Measurements from ENCODE around the gene SPTBN4. TPM values are rescaled to one million over a fixed set of nuclear protein-coding genes. Genes with fewer than 3 reads are reported as not detected.
"Not testable (repeated sequence)": the region's sequence is repeated elsewhere in the genome, so short reads cannot be mapped to it uniquely, and the experiment has no call there.

The SPTBN4 gene
- polyA plus RNA-seq, 1 of the 3 experiments (the other 2 are of a cell fraction), result 3.1 TPM

- Histone ChIP-seq H3F3A (replicated peaks; ENCODE audit: insufficient read depth) (peaks cover 14% of the 10 kb centered on the region), H3K4me3 (ENCODE audit: low read depth in 2 of 2, low read length in 1 of 2) (no peak overlapping the region), H3K36me3 (replicated peaks in 1 of 2; ENCODE audit: control insufficient read depth in 1 of 2, insufficient read depth in 2 of 2, low read length in 1 of 2) (no peaks in the 10 kb centered on the region), H3K9me2 (no peaks in the 10 kb centered on the region), H3K4me2 (no peak overlapping the region), H3K27me3 (ENCODE audit: insufficient read depth) (no peaks in the 10 kb centered on the region), H2AFZ (ENCODE audit: low read depth) (no peak overlapping the region), H3K27ac (ENCODE audit: low read depth in 2 of 2, low read length in 1 of 2) (no peak overlapping the region), H3K9ac (no peak overlapping the region), H3K4me1 (ENCODE audit: control insufficient read depth in 1 of 2, insufficient read depth in 2 of 2, low read depth in 1 of 2, low read length in 1 of 2) (peaks cover 5 to 17% of the 10 kb centered on the region in 2 experiments; a peak in 3 of 4 replicates), H3K9me3 (no peaks in the 10 kb centered on the region), H3K79me2 (ENCODE audit: insufficient read depth) (no peaks in the 10 kb centered on the region; the same call in 1 of the 2 replicates), H4K20me1 (ENCODE audit: insufficient read depth) (no peaks in the 10 kb centered on the region)
- DNase-seq, result no peak
- 77% methylated on average over 7 of the region's 7 CpGs for WGBS (ENCODE audit: low lambda C conversion rate)
- ChIA-PET CTCF (interaction anchor here (0.6 to 1.7 kb wide), 3 partner anchors 44 to 140 kb away, joined by 3 read pairs; partner anchors contain the start of gene LTBP4), POLR2A (no interaction called here)
- TF ChIP-seq TEAD4 (IDR thresholded peaks at IDR 0.05; ENCODE audit: borderline replicate concordance, insufficient read depth), result no peak
Measured at GRCh38 chr19:40461669-40462221, 5.1 kb upstream of the SPTBN4 start.

GRCh38 chr19:40463587-40464037, 3.2 kb upstream of the SPTBN4 start:
- POLR2A ChIA-PET, result interaction anchor here (1.0 kb wide), 1 partner anchor 158 kb away, joined by 4 read pairs; no protein-coding TSS in a partner anchor
- H3K27ac ChIP-seq (ENCODE audit: low read depth in 2 of 2, low read length in 1 of 2), result not testable (repeated sequence)

GRCh38 chr19:40464059-40465024, 2.5 kb upstream of the SPTBN4 start:
- Histone ChIP-seq H3K4me3 (ENCODE audit: low read depth in 2 of 2, low read length in 1 of 2) (peak overlapping the region; percentile 61 to 79; a peak in 3 of 4 replicates), H3K27ac (ENCODE audit: low read depth in 2 of 2, low read length in 1 of 2) (peak overlapping the region in 1 of 2 experiments; percentile 79; a peak in 2 of 4 replicates), H3K79me2 (ENCODE audit: insufficient read depth) (no peaks in the 10 kb centered on the region; the same call in 1 of the 2 replicates), H3F3A (replicated peaks; ENCODE audit: insufficient read depth) (peaks cover 14% of the 10 kb centered on the region), H3K9me3 (no peaks in the 10 kb centered on the region), H3K9me2 (no peaks in the 10 kb centered on the region), H4K20me1 (ENCODE audit: insufficient read depth) (no peaks in the 10 kb centered on the region), H3K36me3 (replicated peaks in 1 of 2; ENCODE audit: control insufficient read depth in 1 of 2, insufficient read depth in 2 of 2, low read length in 1 of 2) (no peaks in the 10 kb centered on the region), H2AFZ (ENCODE audit: low read depth) (no peak overlapping the region), H3K27me3 (ENCODE audit: insufficient read depth) (no peaks in the 10 kb centered on the region), H3K4me2 (peak overlapping the region; percentile 91), H3K9ac (peak overlapping the region; percentile 74), H3K4me1 (ENCODE audit: control insufficient read depth in 1 of 2, insufficient read depth in 2 of 2, low read depth in 1 of 2, low read length in 1 of 2) (peaks cover 5 to 17% of the 10 kb centered on the region in 2 experiments; a peak in 3 of 4 replicates)
- ChIA-PET POLR2A (interaction anchor here (0.8 to 1.6 kb wide), 4 partner anchors 21 to 44 kb away, joined by 3 to 7 read pairs (median 4); partner anchors contain the start of gene SERTAD1), CTCF (interaction anchor here (0.6 to 4.4 kb wide), 35 partner anchors 11 to 905 kb away, joined by 3 to 49 read pairs (median 4); partner anchors contain the start of gene LTBP4)
- 6% methylated on average over 11 of the region's 11 CpGs for WGBS (ENCODE audit: low lambda C conversion rate)
- peak; percentile 75 for DNase-seq
- TF ChIP-seq ELF1 (IDR thresholded peaks at IDR 0.05) (no peak), RAD21 (IDR thresholded peaks at IDR 0.05; ENCODE audit: low read length) (peak; percentile 71), SIN3A (IDR thresholded peaks at IDR 0.05; ENCODE audit: borderline replicate concordance, low read depth, low read length) (no peak), SMC3 (IDR thresholded peaks at IDR 0.05; ENCODE audit: low read depth, low read length) (peak; percentile 53), EZH2phosphoT487 (IDR thresholded peaks at IDR 0.05; ENCODE audit: borderline replicate concordance, low read depth) (no peak), CTCF (IDR thresholded peaks at IDR 0.05) (peak; percentile 84), FOSL2 (IDR thresholded peaks at IDR 0.05; ENCODE audit: borderline replicate concordance, low read depth) (peak; percentile 73), GATA2 (CRISPR knock-in tag; IDR thresholded peaks at IDR 0.05) (no peak)
- TF ChIP-seq, protein P1, sequence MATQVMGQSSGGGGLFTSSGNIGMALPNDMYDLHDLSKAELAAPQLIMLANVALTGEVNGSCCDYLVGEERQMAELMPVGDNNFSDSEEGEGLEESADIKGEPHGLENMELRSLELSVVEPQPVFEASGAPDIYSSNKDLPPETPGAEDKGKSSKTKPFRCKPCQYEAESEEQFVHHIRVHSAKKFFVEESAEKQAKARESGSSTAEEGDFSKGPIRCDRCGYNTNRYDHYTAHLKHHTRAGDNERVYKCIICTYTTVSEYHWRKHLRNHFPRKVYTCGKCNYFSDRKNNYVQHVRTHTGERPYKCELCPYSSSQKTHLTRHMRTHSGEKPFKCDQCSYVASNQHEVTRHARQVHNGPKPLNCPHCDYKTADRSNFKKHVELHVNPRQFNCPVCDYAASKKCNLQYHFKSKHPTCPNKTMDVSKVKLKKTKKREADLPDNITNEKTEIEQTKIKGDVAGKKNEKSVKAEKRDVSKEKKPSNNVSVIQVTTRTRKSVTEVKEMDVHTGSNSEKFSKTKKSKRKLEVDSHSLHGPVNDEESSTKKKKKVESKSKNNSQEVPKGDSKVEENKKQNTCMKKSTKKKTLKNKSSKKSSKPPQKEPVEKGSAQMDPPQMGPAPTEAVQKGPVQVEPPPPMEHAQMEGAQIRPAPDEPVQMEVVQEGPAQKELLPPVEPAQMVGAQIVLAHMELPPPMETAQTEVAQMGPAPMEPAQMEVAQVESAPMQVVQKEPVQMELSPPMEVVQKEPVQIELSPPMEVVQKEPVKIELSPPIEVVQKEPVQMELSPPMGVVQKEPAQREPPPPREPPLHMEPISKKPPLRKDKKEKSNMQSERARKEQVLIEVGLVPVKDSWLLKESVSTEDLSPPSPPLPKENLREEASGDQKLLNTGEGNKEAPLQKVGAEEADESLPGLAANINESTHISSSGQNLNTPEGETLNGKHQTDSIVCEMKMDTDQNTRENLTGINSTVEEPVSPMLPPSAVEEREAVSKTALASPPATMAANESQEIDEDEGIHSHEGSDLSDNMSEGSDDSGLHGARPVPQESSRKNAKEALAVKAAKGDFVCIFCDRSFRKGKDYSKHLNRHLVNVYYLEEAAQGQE (IDR thresholded peaks at IDR 0.05; ENCODE audit: low read depth, low read length), result no peak

More at GRCh38 chr19:40463587-40464037, 3.2 kb upstream of the SPTBN4 start:
- H3K36me3 ChIP-seq (replicated peaks in 1 of 2; ENCODE audit: control insufficient read depth in 1 of 2, insufficient read depth in 2 of 2, low read length in 1 of 2); H3K4me3 ChIP-seq (ENCODE audit: low read depth in 2 of 2, low read length in 1 of 2); H3K9ac ChIP-seq; H3K9me3 ChIP-seq; DNase-seq; H3K9me2 ChIP-seq; H4K20me1 ChIP-seq (ENCODE audit: insufficient read depth); H3K79me2 ChIP-seq (ENCODE audit: insufficient read depth); H2AFZ ChIP-seq (ENCODE audit: low read depth); H3K27me3 ChIP-seq (ENCODE audit: insufficient read depth): not testable (repeated sequence)
- 56% methylated on average over 12 of the region's 12 CpGs for WGBS (ENCODE audit: low lambda C conversion rate)
- peaks cover 5 to 17% of the 10 kb centered on the region in 2 experiments; a peak in 3 of 4 replicates for H3K4me1 ChIP-seq (ENCODE audit: control insufficient read depth in 1 of 2, insufficient read depth in 2 of 2, low read depth in 1 of 2, low read length in 1 of 2)
- peaks cover 14% of the 10 kb centered on the region for H3F3A ChIP-seq (replicated peaks; ENCODE audit: insufficient read depth)
- CTCF ChIA-PET, result interaction anchor here (0.6 to 4.4 kb wide), 31 partner anchors 10 to 905 kb away, joined by 3 to 49 read pairs (median 4); partner anchors contain the start of gene LTBP4
- peak overlapping the region; percentile 91; the same call in 1 of the 2 replicates for H3K4me2 ChIP-seq
